HK-2 (cell line): ENCODE data around the gene TGFBR3.
"Not testable (repeated sequence)": the region's sequence is repeated elsewhere in the genome, so short reads cannot be mapped to it uniquely, and the experiment has no call there.

Experiments used
- DNase-seq: peaks from one replicate; pipeline ENCODE4 v3.0.0-alpha.2; 2018; ENCODE audit not compliant: unreplicated experiment

TGFBR3 gene

DNA sequence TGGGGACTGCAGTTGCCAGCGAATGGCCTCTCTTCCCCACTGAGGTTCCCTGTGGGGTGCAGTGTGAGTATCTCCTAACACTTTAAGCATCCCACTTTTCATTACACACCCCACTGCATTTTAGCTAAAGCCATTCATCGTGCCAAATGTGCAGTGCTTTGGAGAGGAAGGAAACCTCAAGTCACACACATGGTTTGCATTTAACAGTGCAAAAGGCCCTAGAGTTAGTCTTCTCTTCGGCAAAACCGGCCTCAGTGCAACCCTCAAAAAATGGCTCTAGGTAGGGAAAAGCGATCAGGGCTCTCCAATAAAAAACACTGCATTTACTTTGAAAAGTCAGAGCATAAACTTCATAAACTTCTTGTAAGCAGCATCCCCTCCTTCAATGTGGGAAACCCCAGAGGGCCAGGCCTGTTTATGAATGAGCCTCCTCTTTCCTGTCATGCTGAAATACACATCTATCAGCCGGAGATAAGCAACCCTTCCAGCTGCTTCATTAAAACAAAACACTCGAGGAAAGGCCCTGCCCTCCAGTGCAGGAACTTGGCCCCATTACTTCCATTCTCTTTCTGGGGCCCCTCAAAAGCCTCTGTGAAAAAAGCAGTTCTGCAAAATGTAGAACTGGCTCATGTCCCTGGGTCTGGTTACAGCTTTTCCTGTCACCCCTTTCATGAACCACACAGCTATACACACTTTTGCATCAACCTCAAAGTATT, 201.3 kb downstream of the TGFBR3 start:
- DNase-seq, result no peak

DNA sequence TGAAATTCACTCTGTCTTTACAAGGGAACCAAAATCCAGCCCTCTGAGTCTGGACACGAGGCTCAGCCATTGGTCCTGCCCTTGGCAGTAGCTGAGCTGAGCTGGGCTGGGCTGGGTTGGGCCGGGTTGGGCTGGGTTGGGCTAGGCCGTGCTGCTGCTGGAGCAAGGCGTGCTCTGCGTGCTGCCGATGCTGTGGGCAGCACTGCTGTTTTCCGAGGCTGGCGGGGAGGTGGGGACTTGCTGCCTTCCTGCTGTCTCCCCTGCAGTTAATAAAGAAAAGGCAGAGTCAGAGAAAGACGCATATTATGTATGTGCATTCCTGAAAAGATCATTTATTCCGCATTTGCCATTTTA, 202.4 kb downstream of the TGFBR3 start:
- no peak for DNase-seq

DNA sequence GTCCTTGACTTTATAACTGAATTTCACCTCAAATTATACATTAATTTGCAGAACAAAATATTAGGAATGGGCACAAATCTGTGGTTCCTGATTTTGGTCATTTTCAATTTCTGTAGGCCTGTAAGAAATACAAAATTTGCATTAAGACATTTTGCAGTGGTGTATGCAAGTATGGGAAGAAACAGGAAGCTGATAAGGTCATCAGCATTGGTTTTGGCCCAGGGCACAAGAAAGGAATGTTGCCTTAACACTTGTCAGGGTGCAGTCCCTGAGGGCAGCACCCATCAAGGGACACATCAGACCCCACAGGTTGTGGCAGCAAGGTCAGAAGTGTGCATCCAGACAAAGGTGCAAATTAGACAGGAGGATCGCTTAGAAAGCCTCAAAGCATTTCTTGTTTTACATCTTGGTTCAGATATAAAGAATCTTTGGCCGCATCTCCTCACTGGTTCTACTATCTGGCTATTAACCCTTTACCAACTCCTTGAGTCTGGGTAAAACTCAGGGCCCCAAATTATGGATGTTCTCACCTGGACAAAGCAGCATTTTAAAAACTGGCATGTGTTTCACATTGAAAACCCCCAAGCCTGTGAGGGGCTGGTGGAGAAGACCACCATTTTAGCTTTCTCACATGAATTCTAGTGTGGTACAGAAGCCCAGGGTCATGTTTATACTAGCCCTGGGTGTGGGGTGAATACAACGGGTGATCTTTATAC, 202.9 kb downstream of the TGFBR3 start:
- DNase-seq, result no peak

DNA sequence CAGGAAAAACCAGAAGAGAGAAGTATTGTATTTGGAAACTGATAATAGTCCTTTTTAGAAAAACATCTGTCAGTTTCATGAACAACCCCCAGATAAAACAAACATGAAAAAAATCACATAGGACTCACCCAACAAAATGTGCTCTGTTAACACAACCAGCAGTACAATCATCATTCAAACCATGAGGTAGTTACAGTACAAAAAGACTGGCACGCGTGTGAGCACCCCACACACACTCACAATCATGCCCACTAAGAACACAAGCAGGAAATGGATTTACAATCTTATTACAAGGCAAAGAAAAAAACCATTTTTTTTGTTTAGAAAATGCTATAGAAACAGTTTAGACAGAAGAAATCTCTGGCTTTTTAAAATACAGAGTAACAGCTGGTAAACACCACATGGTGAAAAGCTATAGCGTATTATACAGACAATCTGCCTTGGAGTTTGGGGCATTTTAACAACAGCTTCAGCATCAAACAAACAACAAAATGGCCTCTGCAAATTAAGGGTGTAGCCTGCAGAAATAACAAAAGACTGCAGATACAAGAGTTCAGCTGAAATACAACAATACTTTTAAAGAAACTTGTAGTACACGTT, 205.3 kb downstream of the TGFBR3 start:
- DNase-seq, result no peak

DNA sequence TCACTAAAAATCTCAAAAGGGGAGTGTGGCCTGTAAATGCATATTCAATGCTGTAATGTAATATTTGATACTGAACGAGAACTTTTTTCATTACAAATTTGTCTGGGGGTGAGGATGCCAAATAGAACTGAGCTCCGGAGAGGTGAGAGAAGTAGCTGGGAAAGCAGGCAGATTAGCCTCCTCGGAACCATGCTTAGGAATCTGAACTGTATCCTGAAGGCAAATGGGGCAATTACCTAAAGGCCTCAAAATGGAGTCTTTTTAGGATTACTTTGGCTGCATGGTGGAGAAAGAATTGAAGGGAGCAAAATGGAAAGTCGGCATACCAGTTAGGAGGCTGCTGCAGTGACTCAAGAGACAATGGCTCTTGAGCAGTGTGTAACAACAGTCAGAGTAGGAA, 206.5 kb downstream of the TGFBR3 start:
- DNase-seq, result no peak

DNA sequence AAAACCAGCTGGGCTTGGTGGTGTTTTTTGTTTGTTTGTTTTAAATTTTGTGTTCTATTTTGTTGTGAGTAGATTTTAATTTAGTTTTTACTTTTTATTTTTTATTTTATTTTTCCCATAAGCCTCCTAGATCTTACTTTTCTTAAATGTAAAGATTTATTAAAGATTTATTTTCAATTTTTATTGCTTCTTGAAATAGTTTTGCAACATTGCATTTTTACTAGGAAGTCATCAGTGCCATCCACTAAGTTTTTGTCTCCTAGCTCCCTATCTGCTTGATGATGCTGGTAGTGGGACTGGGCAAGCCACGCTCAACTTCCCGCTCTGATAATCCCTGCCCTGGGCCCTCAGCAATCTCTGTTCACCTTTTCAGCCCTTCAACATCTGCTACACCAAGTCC, 209.9 kb downstream of the TGFBR3 start:
- DNase-seq, result no peak

DNA sequence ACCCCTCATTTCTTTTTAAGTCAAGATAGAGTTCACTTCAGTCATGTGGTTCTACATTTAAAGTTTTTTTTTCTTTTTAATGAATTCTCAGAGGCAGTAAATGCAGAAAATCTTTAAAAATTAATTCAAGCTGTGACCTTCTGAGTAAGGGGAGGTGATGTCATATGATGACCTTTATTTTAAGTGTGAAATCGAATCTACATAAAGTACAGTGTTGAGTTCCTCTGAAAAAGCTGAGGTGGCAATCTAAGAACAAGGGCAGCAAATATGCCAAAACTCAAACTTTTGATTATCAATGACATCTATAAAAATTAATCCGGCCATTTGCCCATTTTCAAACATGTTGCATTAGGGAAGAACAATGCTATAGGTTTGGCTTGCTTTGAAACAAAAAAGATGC, 211.8 kb downstream of the TGFBR3 start:
- no peak for DNase-seq

DNA sequence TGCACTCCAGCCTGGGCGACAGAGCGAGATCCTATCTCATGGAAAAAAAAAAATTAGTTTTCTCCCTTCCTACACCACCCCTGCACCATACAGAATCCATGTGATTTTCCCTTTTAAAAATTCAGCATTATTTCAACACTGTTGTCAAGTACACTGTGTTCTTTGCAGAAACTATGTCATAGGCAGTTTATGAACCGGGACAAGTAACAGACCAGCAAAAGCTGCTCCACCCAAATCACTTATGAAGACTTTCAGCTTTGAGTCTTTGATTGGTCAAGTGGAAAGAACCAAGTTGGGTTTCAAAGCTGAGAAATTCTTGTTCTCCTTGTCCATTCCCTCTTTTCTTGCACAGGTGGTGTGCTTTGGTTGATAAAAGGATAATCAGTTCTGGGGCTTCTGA, 212.3 kb downstream of the TGFBR3 start:
- no peak for DNase-seq

DNA sequence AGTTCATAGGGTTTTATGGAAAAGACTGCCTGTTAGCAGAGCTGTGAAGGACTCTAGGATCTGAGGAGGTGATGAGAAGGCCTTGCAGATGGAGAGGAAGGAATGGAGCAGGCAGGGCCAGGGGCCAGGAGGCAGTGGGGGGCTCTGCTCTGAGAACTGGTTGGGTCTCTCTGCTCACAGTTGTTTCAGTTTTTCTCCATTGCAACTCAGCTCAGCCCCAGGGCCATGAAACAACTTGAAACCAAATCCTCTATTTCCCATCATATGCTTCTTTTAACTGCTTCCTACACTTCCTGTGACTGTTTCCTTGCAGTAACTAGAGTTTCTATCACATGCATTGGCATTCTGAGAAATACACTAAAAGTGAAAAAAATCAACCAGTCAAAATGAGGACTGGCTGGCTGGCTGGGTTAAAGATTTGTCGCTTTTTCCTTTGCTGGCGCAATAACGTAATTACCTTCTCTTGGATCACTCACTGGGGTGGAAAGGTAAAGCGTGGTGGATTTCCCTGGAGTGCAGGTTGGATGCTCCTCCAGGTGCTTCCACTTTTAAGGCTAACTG, 213.3 kb downstream of the TGFBR3 start:
- no peak for DNase-seq

DNA sequence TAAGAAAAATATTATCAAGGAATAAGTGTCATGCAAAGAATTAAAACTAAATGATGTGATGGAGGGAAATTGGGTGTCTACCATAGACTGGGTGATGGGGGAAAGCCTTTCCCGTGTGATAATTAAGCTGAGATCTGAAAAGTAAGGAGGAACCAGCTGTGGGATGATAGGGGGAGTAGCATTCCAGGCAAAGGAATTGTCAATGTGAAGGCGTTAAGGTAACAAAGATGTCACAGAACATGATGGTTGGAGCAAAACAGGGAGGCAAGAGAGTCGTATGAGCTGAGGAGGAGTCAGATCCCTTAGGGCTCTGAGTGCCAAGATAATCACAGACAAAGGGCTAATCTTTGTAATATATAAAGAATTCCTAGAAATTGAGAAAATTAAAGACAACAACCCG, 215.2 kb downstream of the TGFBR3 start:
- no peak for DNase-seq

DNA sequence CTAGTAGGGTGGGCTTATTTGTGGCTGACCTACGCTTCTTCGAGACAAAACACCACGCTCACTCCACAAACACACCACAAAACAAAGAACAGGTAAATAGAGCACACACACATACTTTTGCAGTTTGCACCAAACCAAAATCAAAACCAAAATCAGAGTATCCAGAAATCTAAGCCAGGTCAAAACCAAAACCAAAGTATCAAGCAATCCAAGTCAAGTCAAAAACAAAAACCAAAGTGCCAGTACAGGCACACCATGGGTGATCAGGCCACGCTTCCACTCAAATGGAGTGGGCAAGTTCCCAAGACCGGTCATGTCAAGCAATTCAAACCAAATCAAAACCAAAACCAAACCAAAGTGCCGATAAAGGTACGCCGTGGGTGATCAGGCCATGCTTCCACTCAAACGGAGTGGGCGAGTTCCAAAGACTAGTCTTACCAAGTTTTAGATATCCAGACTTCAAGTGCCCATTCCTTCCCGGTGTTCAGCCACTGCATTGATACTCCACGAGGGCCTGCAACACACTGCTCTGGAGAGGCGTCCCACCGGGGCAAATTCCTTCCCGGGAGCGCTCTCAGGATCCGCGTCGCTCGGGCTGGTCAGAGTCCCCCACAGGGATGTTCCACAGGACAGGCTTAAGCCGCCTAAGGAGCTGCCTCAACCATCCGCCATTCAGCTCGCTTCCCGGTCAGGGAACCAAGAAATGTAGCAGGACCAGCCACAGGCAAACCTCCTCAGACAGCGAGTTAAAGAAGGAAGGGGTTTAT, 216.2 kb downstream of the TGFBR3 start:
- no peak for DNase-seq

DNA sequence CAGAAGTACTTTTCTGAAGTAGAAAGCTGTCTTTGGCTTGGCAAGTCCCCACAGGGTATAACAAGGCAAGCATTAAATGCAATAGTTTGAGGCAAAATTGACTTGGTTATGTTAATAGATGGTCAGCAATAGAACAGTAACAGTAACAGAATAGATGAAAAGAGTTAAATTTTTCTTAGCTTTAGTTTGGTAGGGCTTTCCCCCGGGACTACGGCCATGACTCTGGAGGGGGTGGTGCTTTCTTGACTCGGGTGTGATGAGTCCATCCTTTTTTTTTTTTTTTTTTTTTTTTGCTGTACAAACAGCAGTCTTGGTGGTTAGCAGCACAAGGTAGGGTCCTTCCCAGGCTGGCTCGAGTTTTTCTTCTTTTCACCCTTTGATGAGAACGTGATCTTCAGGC, 219.3 kb downstream of the TGFBR3 start:
- not testable (repeated sequence) for DNase-seq

DNA sequence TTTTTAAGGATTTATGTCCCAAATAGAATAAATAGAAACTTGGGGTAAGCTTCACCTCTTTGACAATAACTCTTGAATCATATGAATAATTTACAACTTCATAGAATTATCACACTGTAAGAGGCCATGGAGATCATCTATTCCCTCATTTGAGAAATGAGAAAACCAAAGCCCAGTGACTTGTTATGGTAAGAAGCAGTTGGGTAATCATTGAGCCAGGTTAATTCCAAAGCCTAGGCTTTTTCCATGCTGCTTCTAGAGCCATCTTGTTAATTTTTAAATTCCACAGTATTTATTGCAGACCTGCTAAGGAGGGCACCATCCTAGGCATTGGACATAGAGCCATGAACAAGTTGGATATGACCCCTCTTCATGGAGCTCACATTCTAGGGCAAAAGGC, 224.8 kb downstream of the TGFBR3 start:
- DNase-seq, result no peak

DNA sequence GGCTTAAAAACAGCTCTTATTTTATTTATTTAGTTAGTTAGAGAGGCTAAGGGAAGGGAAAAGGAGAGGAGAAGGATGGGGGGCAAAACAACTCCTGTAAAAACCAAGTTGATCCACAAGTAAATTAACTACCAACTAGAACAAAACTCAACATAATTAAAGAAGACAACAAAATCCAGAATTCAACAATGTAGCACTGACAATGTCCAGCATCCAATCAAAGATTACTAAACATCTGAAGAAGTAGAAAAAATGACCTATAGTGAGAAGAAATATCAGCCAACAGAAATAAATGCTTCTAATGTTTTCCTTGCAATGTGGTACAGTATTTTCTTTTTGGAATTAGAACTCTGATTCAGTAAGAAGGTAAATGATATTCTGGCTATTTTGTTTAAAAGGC, 225.2 kb downstream of the TGFBR3 start:
- DNase-seq, result no peak

DNA sequence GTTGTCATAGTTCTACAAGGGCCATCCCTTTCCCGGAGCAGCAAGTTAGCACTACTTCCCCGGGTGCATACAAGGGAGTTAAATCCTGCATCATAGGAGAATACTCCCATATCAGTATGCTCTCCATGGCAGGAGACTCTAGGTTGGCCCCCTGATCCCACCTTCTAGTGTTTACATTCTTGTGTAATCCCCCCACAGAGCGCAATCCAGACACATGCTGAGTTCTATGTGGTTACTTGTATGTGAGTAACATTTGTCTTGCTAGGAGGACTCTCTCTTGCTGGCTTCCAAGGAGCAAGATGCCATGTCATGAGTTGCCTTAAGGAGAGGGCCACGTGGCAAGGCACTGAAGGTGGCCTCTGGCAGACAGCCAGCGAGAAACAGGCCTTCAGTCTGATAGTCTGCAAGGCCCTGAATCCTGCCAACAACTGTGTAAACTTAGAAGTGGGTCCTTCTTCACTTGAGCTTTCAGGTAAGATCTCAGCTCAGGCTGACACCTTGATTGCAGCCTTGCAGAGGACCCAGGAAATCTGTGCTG, 230.0 kb downstream of the TGFBR3 start:
- DNase-seq, result no peak

DNA sequence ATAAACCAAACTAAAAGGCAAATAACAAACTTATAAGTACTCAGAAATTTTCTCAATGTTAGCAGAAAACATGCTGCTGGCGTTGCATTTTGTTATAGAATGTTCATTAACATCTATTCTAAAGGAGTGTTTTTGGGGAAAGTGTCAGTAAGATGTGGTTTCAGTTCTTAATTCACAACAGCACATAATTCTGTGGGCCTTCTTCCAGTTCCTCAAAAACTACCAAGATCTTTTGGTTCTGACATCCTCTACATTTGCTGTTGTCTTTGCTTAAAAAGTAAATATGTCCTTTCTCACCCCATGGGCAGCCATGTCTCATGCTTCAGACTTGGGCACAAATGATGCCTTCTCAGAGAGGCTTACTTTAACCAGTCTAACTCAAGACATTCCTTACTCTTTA, 232.8 kb downstream of the TGFBR3 start:
- no peak for DNase-seq

DNA sequence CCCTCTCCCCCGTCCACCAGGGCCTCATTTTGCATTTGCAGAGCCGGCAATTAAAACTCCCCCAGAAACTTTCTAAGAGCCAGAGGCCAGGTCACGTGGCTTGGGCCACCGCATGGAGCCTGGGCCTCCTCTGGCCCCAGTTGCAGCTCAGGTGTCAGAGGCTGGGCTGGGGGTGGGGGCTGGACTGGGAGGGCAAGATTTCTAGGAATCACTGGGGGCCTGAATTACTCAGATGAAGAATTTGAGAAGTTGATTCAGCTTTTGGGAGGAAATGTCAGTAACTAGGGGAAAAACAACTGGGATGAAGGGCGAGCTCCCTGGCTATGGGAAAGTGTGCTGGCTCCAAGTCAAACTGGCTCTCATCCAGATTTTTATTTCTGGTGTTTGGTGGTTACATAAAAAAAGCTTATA, 234.3 kb downstream of the TGFBR3 start:
- DNase-seq, result no peak

DNA sequence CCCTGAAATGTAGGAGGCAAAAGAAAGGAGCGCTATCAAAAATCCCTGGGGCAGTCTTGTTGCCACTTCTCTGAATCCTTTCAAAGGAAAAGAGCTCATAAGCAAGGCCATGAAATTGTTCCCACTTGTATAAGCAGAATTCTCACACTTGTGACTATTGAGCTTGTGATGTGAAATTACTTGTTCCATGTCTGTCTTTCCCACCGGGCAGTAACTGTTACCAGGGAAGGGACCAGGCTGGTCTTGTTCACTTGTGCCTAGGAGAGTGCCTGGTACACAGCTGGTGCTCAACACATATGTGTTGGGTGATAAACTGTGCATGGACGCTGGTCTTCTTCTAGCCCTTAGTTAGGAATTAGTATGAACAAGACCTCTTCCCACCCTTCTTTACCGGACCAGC, 234.7 kb downstream of the TGFBR3 start:
- DNase-seq, result no peak

DNA sequence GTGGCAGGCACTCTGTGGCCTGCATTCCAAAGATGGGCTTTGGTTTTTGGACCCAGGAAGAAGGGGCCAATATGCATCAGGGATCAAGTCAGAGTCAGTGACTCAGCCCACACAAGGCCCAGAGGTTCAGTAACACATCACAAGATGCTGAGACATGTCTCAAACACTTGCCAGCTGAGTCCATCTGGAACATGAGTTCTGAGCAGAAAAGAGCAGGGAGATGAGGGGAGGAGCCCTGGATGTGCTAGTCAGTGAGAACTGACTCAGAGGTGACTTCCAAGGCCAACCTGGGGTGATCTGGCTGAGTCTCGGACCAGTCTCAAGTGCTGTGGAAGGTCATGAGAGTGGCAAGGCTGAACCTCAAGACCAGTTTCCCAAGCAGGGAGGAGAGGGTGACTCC, 235.2 kb downstream of the TGFBR3 start:
- DNase-seq, result peak; percentile 70

DNA sequence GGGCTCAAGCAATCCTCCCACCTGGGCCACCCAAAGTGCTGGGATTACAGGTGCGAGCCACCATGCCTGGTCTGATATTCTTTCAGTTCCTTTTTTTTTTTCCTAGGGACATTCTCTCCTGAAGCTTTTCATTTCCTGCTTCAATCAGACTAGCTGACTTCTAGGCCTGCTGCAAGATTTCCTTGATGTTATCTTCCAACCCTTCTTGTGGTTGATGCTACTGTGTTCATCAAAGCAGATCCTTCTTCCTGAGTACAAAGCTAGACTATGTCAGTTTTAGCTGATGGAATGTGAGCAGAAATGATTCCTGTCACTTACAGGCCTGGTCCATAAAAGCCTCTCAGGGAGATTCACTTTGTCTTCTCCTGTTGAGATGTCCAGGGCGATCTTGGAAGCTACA, 238.9 kb downstream of the TGFBR3 start:
- no peak for DNase-seq

DNA sequence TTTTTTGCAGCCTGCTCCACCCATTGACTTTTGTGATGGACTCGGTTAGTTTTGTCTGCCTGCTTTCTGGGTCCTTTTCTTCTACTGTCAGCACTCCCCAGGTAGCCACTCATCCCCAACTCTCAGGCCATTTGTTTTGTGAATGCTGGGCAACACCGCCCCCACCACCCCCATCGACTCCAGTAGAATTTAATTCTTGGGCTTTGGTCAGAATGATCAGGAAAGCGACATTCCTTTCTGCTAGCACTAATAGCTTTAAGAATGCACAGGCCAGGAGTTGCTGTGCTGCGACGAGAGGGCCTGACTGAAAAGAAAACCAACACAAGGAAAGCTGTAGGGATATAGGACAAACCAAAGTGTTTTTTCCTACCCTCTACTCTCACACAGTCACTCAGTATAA, 240.9 kb downstream of the TGFBR3 start:
- DNase-seq, result peak; percentile 21

DNA sequence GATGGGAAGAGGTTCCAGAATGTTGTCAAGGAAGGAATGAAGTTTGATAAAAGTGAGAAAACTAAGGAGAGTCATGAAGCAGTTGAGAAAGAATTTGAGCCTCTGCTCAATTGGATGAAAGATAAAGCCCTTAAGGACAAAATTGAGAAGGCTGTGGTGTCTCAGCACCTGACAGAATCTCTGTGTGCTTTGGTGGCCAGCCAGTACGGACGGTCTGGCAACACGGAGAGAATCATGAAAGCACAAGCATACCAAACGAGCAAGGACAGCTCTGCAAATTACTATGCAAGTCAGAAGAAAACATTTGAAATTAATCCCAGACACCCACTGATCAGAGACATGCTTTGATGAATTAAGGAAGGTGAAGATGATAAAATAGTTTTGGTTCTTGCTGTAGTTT, 242.5 kb downstream of the TGFBR3 start:
- DNase-seq, result no peak
